GM12873 (cell line): ENCODE results near the gene ANP32B.

Source experiments
- TF ChIP-seq, protein P1 (sequence below): IDR thresholded peaks from 2 replicates; pipeline ENCODE4 v1.5.1; 2012; ENCODE audit warnings: low read depth, mild to moderate bottlenecking, moderate library complexity, low read length, control low read depth; ENCODE audit not compliant: insufficient read depth; ENCODE audit errors: missing control alignments

The ANP32B gene

DNA sequence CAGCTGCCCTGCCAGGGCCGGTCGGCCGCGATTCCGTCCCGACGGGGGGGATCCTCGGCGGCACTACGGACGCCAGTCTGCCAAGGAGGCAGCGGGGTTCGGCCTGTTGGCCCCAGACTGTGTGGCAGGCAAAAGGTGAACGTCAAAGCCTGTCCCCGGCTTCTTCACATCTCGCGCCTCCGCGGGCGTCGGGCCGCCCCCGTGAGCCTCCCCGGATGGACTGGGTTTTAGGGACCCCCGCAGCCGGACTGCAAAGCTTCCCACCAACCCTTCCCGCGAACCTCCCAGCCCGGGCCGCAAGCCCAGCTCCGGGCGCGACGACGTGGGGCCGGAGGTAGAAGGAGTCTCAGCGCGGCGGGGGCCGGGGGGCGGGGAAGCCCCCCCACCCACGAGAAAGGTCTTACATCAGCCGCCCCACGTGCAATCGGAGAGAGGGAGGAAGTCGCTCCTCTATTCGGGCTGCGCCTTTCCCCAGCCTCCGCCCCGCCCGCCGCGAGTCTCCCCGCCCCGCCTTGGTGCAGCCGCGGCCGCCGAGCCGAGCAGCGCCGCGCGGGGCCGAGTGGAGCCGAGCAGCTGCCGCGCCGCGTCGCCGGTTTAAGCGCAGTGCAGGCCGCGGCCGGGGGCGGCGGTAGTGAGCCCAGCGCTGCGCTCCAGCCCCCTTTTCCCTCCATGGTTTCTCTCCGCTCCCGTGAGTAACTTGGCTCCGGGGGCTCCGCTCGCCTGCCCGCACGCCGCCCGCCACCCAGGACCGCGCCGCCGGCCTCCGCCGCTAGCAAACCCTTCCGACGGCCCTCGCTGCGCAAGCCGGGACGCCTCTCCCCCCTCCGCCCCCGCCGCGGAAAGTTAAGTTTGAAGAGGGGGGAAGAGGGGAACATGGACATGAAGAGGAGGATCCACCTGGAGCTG, at the start of gene ANP32B:
Gene ANP32B (plus strand): TSS at position 659 of the 906 bp plus-strand sequence. CDS start 215 bp downstream, at position 874.
- TF ChIP-seq, protein P1, sequence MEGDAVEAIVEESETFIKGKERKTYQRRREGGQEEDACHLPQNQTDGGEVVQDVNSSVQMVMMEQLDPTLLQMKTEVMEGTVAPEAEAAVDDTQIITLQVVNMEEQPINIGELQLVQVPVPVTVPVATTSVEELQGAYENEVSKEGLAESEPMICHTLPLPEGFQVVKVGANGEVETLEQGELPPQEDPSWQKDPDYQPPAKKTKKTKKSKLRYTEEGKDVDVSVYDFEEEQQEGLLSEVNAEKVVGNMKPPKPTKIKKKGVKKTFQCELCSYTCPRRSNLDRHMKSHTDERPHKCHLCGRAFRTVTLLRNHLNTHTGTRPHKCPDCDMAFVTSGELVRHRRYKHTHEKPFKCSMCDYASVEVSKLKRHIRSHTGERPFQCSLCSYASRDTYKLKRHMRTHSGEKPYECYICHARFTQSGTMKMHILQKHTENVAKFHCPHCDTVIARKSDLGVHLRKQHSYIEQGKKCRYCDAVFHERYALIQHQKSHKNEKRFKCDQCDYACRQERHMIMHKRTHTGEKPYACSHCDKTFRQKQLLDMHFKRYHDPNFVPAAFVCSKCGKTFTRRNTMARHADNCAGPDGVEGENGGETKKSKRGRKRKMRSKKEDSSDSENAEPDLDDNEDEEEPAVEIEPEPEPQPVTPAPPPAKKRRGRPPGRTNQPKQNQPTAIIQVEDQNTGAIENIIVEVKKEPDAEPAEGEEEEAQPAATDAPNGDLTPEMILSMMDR = peak; percentile 84

DNA sequence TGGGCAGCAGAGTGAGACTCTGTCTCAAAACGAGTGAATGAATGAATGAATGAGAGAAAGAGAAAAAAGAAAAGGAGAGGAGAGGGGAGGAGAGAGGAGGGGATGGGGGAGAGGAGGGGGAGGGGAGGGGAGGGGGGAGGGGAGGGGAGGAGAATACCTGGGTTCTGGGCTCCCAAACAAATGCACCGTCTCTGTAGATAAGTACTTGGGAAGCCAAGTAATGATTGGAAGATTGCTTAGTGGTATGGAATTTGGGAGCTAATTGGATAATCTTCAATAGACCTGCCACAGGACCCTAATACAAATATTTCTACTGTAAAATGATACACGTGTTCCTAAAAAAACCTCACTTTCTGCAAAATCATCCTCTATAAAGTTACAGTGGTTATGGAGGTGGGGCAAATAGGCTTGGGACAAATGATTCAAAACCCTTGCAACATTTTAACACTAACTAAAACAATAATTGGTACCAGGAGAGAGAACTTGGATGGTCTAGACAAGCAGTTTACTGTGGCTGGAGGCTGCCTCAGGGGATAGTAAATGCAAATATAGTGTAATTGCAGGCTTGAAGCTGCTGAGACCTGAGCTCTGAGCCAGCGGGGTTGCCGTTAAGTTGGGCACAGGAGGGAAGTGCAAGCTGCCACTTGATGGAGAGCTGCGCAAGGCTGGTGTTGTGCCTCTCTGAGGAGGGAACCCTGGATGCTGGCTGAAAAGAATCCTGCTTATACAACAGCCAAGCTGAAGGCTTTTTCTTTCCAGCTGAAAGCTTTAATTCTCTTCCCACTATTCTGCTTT, 48.6 kb upstream of the ANP32B start:
- TF ChIP-seq, protein P1 = no peak

DNA sequence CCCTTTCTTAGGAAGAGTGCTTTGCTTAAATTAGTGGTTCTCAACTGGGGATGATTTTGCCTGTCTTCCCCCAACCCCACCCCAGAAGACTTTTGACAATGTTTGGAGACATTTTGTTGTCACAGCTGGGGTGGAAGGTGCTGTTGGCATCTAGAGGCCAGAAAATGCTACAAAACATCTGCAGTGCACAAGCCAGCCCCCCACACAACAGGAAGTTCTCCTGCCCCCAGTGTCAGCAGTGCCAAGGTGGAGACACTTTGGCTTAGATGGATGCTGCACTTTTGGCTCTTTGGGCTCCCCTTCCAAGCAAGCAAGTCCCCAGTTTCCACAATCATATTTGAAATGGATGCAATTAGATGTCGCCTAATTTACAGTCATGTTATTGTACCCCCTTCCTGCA, 47.9 kb upstream of the ANP32B start:
- TF ChIP-seq, protein P1 = no peak

DNA sequence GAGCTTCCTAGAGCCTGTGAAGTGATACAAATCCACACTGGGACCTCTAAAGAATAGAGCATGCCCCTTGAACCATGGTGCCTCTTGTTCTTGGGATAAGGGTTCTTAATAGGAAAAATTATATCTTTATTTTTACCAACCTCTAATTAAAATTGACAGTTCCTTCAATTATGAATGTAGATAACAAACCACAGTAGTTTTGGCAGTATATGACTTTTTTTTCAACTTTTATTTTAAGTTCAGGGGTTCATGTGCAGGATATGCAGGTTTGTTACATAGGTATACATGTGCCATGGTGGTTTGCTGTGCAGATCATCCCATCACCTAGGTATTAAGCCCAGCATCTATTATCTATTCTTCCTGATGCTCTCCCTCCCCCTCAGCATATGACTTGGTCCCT, 46.1 kb upstream of the ANP32B start:
- TF ChIP-seq, protein P1 = no peak

DNA sequence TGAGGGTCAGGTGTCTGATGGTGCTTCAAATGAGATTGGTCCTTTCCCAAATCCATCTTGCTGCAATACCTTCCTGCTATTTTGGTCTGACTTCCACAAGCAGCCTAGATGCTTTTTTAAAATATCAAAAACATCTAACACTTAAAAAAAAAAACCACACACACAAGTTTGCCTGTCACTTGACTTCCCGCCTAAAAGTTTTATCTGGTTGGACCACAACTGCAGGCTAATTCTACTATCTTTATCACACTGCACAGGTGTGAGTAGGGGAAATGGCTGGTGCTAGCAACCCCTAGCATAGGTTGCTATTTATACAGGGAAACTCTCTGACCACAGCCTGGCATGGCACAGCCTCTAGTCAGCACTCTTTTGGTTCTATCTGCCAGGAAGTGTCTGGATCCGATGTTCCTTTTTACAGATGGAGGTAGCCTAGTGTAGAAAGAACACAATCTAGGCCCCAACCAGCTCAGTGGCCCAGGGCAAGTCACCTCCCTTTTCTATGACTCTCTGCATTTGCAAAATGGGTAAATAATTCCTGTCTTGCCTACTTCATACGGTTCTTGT, 45.0 kb upstream of the ANP32B start, which contains the start of gene HEMGN:
Gene HEMGN (minus strand): TSS at position 92 of the 564 bp plus-strand sequence. CDS start 36 bp downstream, at position 56.
- TF ChIP-seq, protein P1 = no peak

DNA sequence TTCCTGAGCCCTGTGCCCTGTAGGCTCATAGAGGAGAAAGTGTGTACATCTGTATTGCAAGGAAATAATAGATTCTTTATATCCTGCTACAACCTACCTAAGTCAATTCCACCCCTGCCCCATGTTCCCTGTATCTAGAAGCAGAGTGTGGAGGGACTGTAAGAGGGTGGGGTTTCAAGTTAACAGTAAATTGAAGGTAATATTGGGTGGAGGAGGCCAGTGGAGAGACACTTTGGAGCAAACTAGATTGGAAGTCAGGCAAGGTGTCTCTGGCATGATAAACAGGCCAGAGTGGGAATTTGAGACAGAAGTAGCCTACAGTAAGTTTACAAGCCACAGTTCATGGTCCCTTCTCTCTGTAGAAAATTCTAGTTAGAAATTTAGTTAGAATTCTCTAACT, 42.9 kb upstream of the ANP32B start:
- TF ChIP-seq, protein P1 = no peak
